H9 (cell line): ENCODE data around the gene ARL14EPL. TPM values are rescaled to one million over a fixed set of nuclear protein-coding genes. Genes with fewer than 3 reads are reported as not detected.

Experiments used
- DNase-seq: peaks from one replicate; pipeline ENCODE4 v3.0.0-alpha.2; 2017
- H2AFZ ChIP-seq: one replicate; pipeline ENCODE4 v1.6.1; 2013; ENCODE audit warnings: mild to moderate bottlenecking, low read length, control low read depth, moderate library complexity
- H2AK5ac ChIP-seq: 2 replicates; pipeline ENCODE4 v1.6.1; 2013; ENCODE audit warnings: low read length, control low read depth, mixed read lengths; ENCODE audit not compliant: insufficient read length
- H2BK120ac ChIP-seq: one replicate; pipeline ENCODE4 v1.6.1; 2013; ENCODE audit warnings: low read depth, mild to moderate bottlenecking, low read length, control low read depth, inconsistent platforms; ENCODE audit not compliant: poor library complexity, severe bottlenecking
- H2BK12ac ChIP-seq: 2 replicates; pipeline ENCODE4 v1.6.1; 2013; ENCODE audit warnings: low read length, control low read depth, mixed read lengths, low read depth; ENCODE audit not compliant: insufficient read length
- H2BK15ac ChIP-seq: 2 replicates; pipeline ENCODE4 v1.6.1; 2013; ENCODE audit warnings: low read depth, low read length, control low read depth
- H2BK20ac ChIP-seq: one replicate; pipeline ENCODE4 v1.6.1; 2013; ENCODE audit warnings: low read depth, mild to moderate bottlenecking, low read length, control low read depth, inconsistent platforms; ENCODE audit not compliant: poor library complexity, severe bottlenecking
- H2BK5ac ChIP-seq: 2 replicates; pipeline ENCODE4 v1.6.1; 2013; ENCODE audit warnings: low read length, control low read depth, mixed read lengths; ENCODE audit not compliant: insufficient read length
- H3K14ac ChIP-seq: 2 replicates; pipeline ENCODE4 v1.6.1; 2013; ENCODE audit warnings: low read length, control low read depth; ENCODE audit not compliant: insufficient read depth
- H3K18ac ChIP-seq: 2 replicates; pipeline ENCODE4 v1.6.1; 2013; ENCODE audit warnings: low read depth, mild to moderate bottlenecking, mixed read lengths, low read length, control low read depth; ENCODE audit not compliant: insufficient read length
- H3K23ac ChIP-seq: 2 replicates; pipeline ENCODE4 v1.6.1; 2013; ENCODE audit warnings: low read length, control low read depth, mixed read lengths, low read depth; ENCODE audit not compliant: insufficient read length
- H3K23me2 ChIP-seq: 2 replicates; pipeline ENCODE4 v1.6.1; 2013; ENCODE audit warnings: low read depth, mild to moderate bottlenecking, mixed read lengths, low read length, control low read depth; ENCODE audit not compliant: insufficient read length, poor library complexity, severe bottlenecking
- H3K27ac ChIP-seq: 2 replicates; pipeline ENCODE4 v1.5.1; 2013; ENCODE audit warnings: low read length, control low read depth, mixed read lengths, low read depth; ENCODE audit not compliant: insufficient read length
- H3K27me3 ChIP-seq: 2 replicates; pipeline ENCODE4 v1.6.1; 2013; ENCODE audit warnings: low read length, control low read depth, inconsistent platforms; ENCODE audit not compliant: insufficient read depth
- H3K4ac ChIP-seq: 2 replicates; pipeline ENCODE4 v1.6.1; 2013; ENCODE audit warnings: low read depth, mild to moderate bottlenecking, control low read depth, inconsistent platforms, low read length, moderate library complexity
- H3K4me1 ChIP-seq: 2 replicates; pipeline ENCODE4 v1.6.1; 2013; ENCODE audit warnings: low read length, control low read depth, inconsistent platforms; ENCODE audit not compliant: insufficient read depth
- H3K4me2 ChIP-seq: 2 replicates; pipeline ENCODE4 v1.6.1; 2013; ENCODE audit warnings: low read length, control low read depth, mixed read lengths; ENCODE audit not compliant: insufficient read length, insufficient read depth
- H3K56ac ChIP-seq: 2 replicates; pipeline ENCODE4 v1.6.1; 2013; ENCODE audit warnings: low read depth, mild to moderate bottlenecking, mixed read lengths, low read length, control low read depth; ENCODE audit not compliant: insufficient read length
- H3K79me1 ChIP-seq: 2 replicates; pipeline ENCODE4 v1.6.1; 2013; ENCODE audit warnings: low read depth, mild to moderate bottlenecking, moderate library complexity, low read length, control low read depth, inconsistent platforms; ENCODE audit not compliant: insufficient read depth, poor library complexity, severe bottlenecking
- H3K79me2 ChIP-seq: 2 replicates; pipeline ENCODE4 v1.6.1; 2013; ENCODE audit warnings: low read length, control low read depth, inconsistent platforms; ENCODE audit not compliant: insufficient read depth
- H3K9ac ChIP-seq: 2 replicates; pipeline ENCODE4 v1.6.1; 2013; ENCODE audit warnings: low read length, control low read depth, mixed read lengths; ENCODE audit not compliant: insufficient read length; ENCODE audit errors: extremely low read depth
- H3K9me3 ChIP-seq: one replicate; pipeline ENCODE4 v1.6.1; 2013; ENCODE audit warnings: low read depth, low read length, inconsistent platforms; ENCODE audit not compliant: control insufficient read depth
- H3T11ph ChIP-seq: one replicate; pipeline ENCODE4 v1.6.1; 2013; ENCODE audit warnings: mild to moderate bottlenecking, low read length, control low read depth, inconsistent platforms
- H4K20me1 ChIP-seq: one replicate; pipeline ENCODE4 v1.6.1; 2013; ENCODE audit not compliant: control insufficient read depth, insufficient read length, insufficient read depth
- H4K5ac ChIP-seq: 2 replicates; pipeline ENCODE4 v1.6.1; 2013; ENCODE audit warnings: low read depth, mild to moderate bottlenecking, mixed read lengths, low read length, control low read depth; ENCODE audit not compliant: insufficient read length
- H4K8ac ChIP-seq: replicated peaks from 2 replicates; pipeline ENCODE4 v1.6.1; 2013; ENCODE audit warnings: low read length, control low read depth, mixed read lengths, low read depth; ENCODE audit not compliant: insufficient read length
- H4K91ac ChIP-seq: 2 replicates; pipeline ENCODE4 v1.6.1; 2013; ENCODE audit warnings: low read depth, mild to moderate bottlenecking, moderate library complexity, mixed read lengths, low read length, control low read depth; ENCODE audit not compliant: insufficient read length
- H3K27ac Mint-ChIP-seq, 3 experiments: 2 replicates in 2 of 3; 3 replicates in 1 of 3; pipeline ENCODE4 v1.8.0; 2020 to 2021; ENCODE audit warnings: mixed read lengths in 3 of 3, mild to moderate bottlenecking in 1 of 3, moderate library complexity in 1 of 3
- H3K27me3 Mint-ChIP-seq: 2 replicates; pipeline ENCODE4 v1.8.0; 2021; ENCODE audit warnings: low read depth, mild to moderate bottlenecking, moderate library complexity, mixed read lengths
- H3K36me3 Mint-ChIP-seq, 3 experiments: 2 replicates in 2 of 3; 3 replicates in 1 of 3; pipeline ENCODE4 v1.8.0; 2020 to 2021; ENCODE audit warnings: low read depth in 3 of 3, mixed read lengths in 3 of 3; ENCODE audit not compliant: insufficient read depth in 1 of 3
- H3K4me1 Mint-ChIP-seq, 2 experiments: 2 replicates each; pipeline ENCODE4 v1.8.0; 2020; ENCODE audit warnings: mixed read lengths in 2 of 2
- H3K4me3 Mint-ChIP-seq, 2 experiments: 2 replicates in 1 of 2; 3 replicates in 1 of 2; pipeline ENCODE4 v1.8.0; 2020 to 2021; ENCODE audit warnings: mild to moderate bottlenecking in 2 of 2, mixed read lengths in 2 of 2, moderate library complexity in 1 of 2
- H3K9me3 Mint-ChIP-seq, 2 experiments: 2 replicates in 1 of 2; 3 replicates in 1 of 2; pipeline ENCODE4 v1.8.0; 2020; ENCODE audit warnings: mild to moderate bottlenecking in 2 of 2, mixed read lengths in 2 of 2, moderate library complexity in 1 of 2
- total RNA-seq: library from RNA; stranded (reverse); gene quantifications from 2 replicates; pipeline ENCODE4 v1.2.1, GENCODE V29; 2021
- TF ChIP-seq, protein P1 (sequence below): fragments of 200-600 bp; sonication (generic); conservative IDR thresholded peaks from 3 replicates; pipeline ENCODE4 v1.8.0; 2021; ENCODE audit warnings: antibody characterized with exemption, mild to moderate bottlenecking

ARL14EPL gene
- total RNA-seq, 1 experiment from 2014 or later, result not detected

GRCh38 chr5:116042375-116042774, 10.1 kb downstream of the ARL14EPL start:
- Histone ChIP-seq H3K56ac (no peak overlapping the region), H3T11ph (no peak overlapping the region), H3K4me2 (no peak overlapping the region), H3K18ac (no peak overlapping the region), H3K27me3 (no peaks in the 10 kb centered on the region), H4K5ac (no peak overlapping the region), H3K14ac (no peak overlapping the region), H2BK20ac (no peak overlapping the region), H3K23ac (no peak overlapping the region), H2BK12ac (no peak overlapping the region), H3K9ac (no peak overlapping the region), H2BK120ac (no peak overlapping the region), H2BK5ac (no peak overlapping the region), H2AK5ac (no peak overlapping the region), H2BK15ac (no peak overlapping the region), H4K8ac (no peak overlapping the region), H3K79me2 (no peaks in the 10 kb centered on the region), H3K4ac (no peak overlapping the region), H3K23me2 (no peaks in the 10 kb centered on the region), H2AFZ (no peak overlapping the region), H3K9me3 (no peaks in the 10 kb centered on the region), H3K27ac (no peak overlapping the region), H4K20me1 (no peaks in the 10 kb centered on the region), H3K79me1 (no peaks in the 10 kb centered on the region), H4K91ac (no peak overlapping the region), H3K4me1 (no peaks in the 10 kb centered on the region; the same call in 1 of the 2 replicates)
- Mint-ChIP-seq H3K4me3 (no peak overlapping the region), H3K27me3 (no peaks in the 10 kb centered on the region), H3K4me1 (peaks cover 4 to 9% of the 10 kb centered on the region in 2 experiments; a peak in 3 of 4 replicates), H3K36me3 (no peaks in the 10 kb centered on the region), H3K27ac (no peak overlapping the region), H3K9me3 (no peaks in the 10 kb centered on the region)
- TF ChIP-seq, protein P1, sequence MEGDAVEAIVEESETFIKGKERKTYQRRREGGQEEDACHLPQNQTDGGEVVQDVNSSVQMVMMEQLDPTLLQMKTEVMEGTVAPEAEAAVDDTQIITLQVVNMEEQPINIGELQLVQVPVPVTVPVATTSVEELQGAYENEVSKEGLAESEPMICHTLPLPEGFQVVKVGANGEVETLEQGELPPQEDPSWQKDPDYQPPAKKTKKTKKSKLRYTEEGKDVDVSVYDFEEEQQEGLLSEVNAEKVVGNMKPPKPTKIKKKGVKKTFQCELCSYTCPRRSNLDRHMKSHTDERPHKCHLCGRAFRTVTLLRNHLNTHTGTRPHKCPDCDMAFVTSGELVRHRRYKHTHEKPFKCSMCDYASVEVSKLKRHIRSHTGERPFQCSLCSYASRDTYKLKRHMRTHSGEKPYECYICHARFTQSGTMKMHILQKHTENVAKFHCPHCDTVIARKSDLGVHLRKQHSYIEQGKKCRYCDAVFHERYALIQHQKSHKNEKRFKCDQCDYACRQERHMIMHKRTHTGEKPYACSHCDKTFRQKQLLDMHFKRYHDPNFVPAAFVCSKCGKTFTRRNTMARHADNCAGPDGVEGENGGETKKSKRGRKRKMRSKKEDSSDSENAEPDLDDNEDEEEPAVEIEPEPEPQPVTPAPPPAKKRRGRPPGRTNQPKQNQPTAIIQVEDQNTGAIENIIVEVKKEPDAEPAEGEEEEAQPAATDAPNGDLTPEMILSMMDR, result no peak
- DNase-seq, result no peak
